Endothelial cell of umbilical vein (primary cell): ENCODE measurements around the gene PAK5. TPM values are rescaled to one million over a fixed set of nuclear protein-coding genes. Genes with fewer than 3 reads are reported as not detected.

Experiments used
- BruUV-seq: library from RNA; stranded (reverse); fragments of 400-500 nt; replicated peaks from 2 replicates; lab custom pipeline; 2021; lab: Mats Ljungman, UMichigan
- CTCF ChIA-PET: fragments of 300-600, 350-600 bp; sonication (Branson Sonifier 250); formaldehyde crosslinking; loops from one replicate; lab custom pipeline; 2021; ENCODE audit warnings: antibody characterized with exemption, inconsistent platforms; lab: Charles Lee
- POLR2A ChIA-PET: fragments of 300-600, 350-600 bp; sonication (Branson Sonifier 250); formaldehyde crosslinking; loops from one replicate; lab custom pipeline; 2021; ENCODE audit warnings: antibody characterized with exemption, inconsistent platforms; lab: Charles Lee
- DNase-seq: peaks from one replicate; pipeline ENCODE4 v3.0.0-alpha.2; 2011; ENCODE audit warnings: low read depth, low spot score
- FAIRE-seq: peaks from 2 replicates; lab custom pipeline; 2011; peaks lifted over from hg19 to GRCh38; lab: Jason Lieb, UNC
- H2AFZ ChIP-seq: 2 replicates; pipeline ENCODE4 v1.6.0; 2012; ENCODE audit warnings: low read depth, low read length, control low read depth, inconsistent platforms
- H3K27ac ChIP-seq: 2 replicates; pipeline ENCODE4 v1.5.1; 2011; ENCODE audit warnings: low read depth, mild to moderate bottlenecking, control low read depth, low read length, moderate library complexity; ENCODE audit not compliant: insufficient read depth
- H3K27me3 ChIP-seq, 2 experiments: 2 replicates each; pipeline versions ENCODE4 v1.6.0 to v1.6.1; 2011; ENCODE audit warnings: low read length in 2 of 2, mixed read lengths in 1 of 2; ENCODE audit not compliant: control insufficient read depth in 2 of 2, insufficient read depth in 2 of 2
- H3K36me3 ChIP-seq, 2 experiments: 2 replicates in 1 of 2; 3 replicates in 1 of 2; pipeline ENCODE4 v1.5.1; 2011; ENCODE audit warnings: low read length in 2 of 2, mild to moderate bottlenecking in 1 of 2, moderate library complexity in 1 of 2; ENCODE audit not compliant: control insufficient read depth in 2 of 2, insufficient read depth in 2 of 2; ENCODE audit errors: extremely low read depth in 1 of 2
- H3K4me1 ChIP-seq: 3 replicates; pipeline ENCODE4 v1.5.1; 2011; ENCODE audit warnings: mild to moderate bottlenecking, low read length; ENCODE audit not compliant: control insufficient read depth, insufficient read depth; ENCODE audit errors: extremely low read depth
- H3K4me2 ChIP-seq: 2 replicates; pipeline ENCODE4 v1.6.1; 2011; ENCODE audit warnings: low read length, control low read depth, mixed read lengths; ENCODE audit not compliant: insufficient read depth
- H3K4me3 ChIP-seq, 3 experiments: fragments of 200-600 bp in 1 of 3; sonication (generic), shearing (Covaris generic) in 1 of 3; replicated peaks in 1 of 3; 2 replicates each; pipeline ENCODE4 v1.5.1; 2011 to 2016; ENCODE audit warnings: control low read depth in 3 of 3, low read length in 3 of 3, mild to moderate bottlenecking in 2 of 3, inconsistent platforms in 1 of 3, low read depth in 1 of 3, moderate library complexity in 1 of 3; ENCODE audit not compliant: insufficient read depth in 1 of 3
- H3K79me2 ChIP-seq: 2 replicates; pipeline ENCODE4 v1.6.0; 2012; ENCODE audit warnings: low read length, inconsistent platforms; ENCODE audit not compliant: control insufficient read depth, insufficient read depth
- H3K9ac ChIP-seq: replicated peaks from 2 replicates; pipeline ENCODE3; 2011; ENCODE audit warnings: low read length, control low read depth; ENCODE audit not compliant: insufficient read depth; ENCODE audit errors: extremely low read depth
- H3K9me1 ChIP-seq: replicated peaks from 3 replicates; pipeline ENCODE4 v1.6.0; 2011; ENCODE audit warnings: mild to moderate bottlenecking, low read length; ENCODE audit not compliant: control insufficient read depth, insufficient read depth; ENCODE audit errors: extremely low read depth
- H3K9me3 ChIP-seq: replicated peaks from 2 replicates; pipeline ENCODE4 v1.5.1; 2012; ENCODE audit warnings: low read length, inconsistent platforms; ENCODE audit not compliant: control insufficient read depth, insufficient read depth
- H4K20me1 ChIP-seq: replicated peaks from 2 replicates; pipeline ENCODE3; 2011; ENCODE audit warnings: mild to moderate bottlenecking, low read length; ENCODE audit not compliant: control insufficient read depth, insufficient read depth; ENCODE audit errors: extremely low read depth
- CTCF ChIP-seq, 2 donors: IDR thresholded peaks; 1 replicate in 1 of 2; 2 replicates in 1 of 2; pipeline ENCODE4 v1.5.1; 2011; ENCODE audit warnings: low read length in 2 of 2, mild to moderate bottlenecking in 2 of 2, moderate library complexity in 2 of 2, control low read depth in 1 of 2, inconsistent platforms in 1 of 2, low read depth in 1 of 2; ENCODE audit not compliant: insufficient read depth in 1 of 2; ENCODE audit errors: extremely low read depth in 1 of 2
- EZH2 ChIP-seq: IDR thresholded peaks from 2 replicates; pipeline ENCODE4 v1.6.1; 2012; ENCODE audit warnings: borderline replicate concordance, low read depth, mild to moderate bottlenecking, moderate library complexity, low read length, inconsistent platforms; ENCODE audit not compliant: severe bottlenecking
- FOS ChIP-seq: IDR thresholded peaks from 2 replicates; pipeline ENCODE4 v1.6.1; 2011; ENCODE audit warnings: mild to moderate bottlenecking, low read length, moderate library complexity, borderline replicate concordance; ENCODE audit not compliant: insufficient read depth
- GATA2 ChIP-seq: IDR thresholded peaks from 2 replicates; pipeline ENCODE4 v1.7.0; 2011; ENCODE audit warnings: low read depth, mild to moderate bottlenecking, moderate library complexity, mixed read lengths, low read length; ENCODE audit not compliant: insufficient read length, insufficient read depth
- JUN ChIP-seq: IDR thresholded peaks from 2 replicates; pipeline ENCODE4 v1.6.1; 2011; ENCODE audit warnings: borderline replicate concordance, low read depth; ENCODE audit not compliant: insufficient read length, insufficient read depth
- MYC ChIP-seq: IDR thresholded peaks from one replicate; pipeline ENCODE4 v1.6.1; 2011; ENCODE audit warnings: mild to moderate bottlenecking, low read depth, low read length
- POLR2A ChIP-seq: IDR thresholded peaks from 2 replicates; pipeline ENCODE4 v1.6.1; 2012; ENCODE audit warnings: low read depth, mild to moderate bottlenecking, control low read depth, low read length
- POLR2AphosphoS5 ChIP-seq: IDR thresholded peaks from 2 replicates; pipeline ENCODE4 v1.6.1; 2012; ENCODE audit warnings: low read depth, mild to moderate bottlenecking, control low read depth, low read length, moderate library complexity; ENCODE audit not compliant: insufficient read depth
- dilution Hi-C: fragments of 300-500 bp; cut with MboI; formaldehyde crosslinking; loops from one replicate; pipeline ENCODE4 v1.15.0; 2019; ENCODE audit warnings: low sequenced_read_pairs; ENCODE audit not compliant: extremely low pct_ligation_motif_present
- intact Hi-C: fragments of 100-400 bp; cut with micrococcal nuclease; formaldehyde crosslinking; loops from one replicate; pipeline ENCODE4 v1.10.0; 2022
- polyA plus RNA-seq, 4 experiments: library from polyadenylated mRNA; depleted of rRNA in 3 of 4; stranded (reverse) in 3 of 4; unstranded in 1 of 4; fragments of >200 nt; gene quantifications; 2 replicates each; pipeline versions ENCODE4 v1.2.1 to v1.2.3, GENCODE V29; 2011 to 2012; ENCODE audit warnings: missing spikeins in 1 of 4
- total RNA-seq: library from RNA; stranded (reverse); gene quantifications from 2 replicates; pipeline ENCODE4 v1.2.3, GENCODE V29; 2021
- TF ChIP-seq, protein P1 (sequence below): IDR thresholded peaks from 2 replicates; pipeline ENCODE4 v1.6.1; 2011; ENCODE audit not compliant: insufficient read depth, insufficient read length

Gene PAK5
- total and polyA plus RNA-seq, 2 donors (not counting 3 experiments of a cell fraction or from before 2014, with no cell fraction given) = not detected

GRCh38 chr20:9608639-9609340 lies 230.1 kb downstream of the PAK5 start:
- DNase-seq (no peak), FAIRE-seq (no peak)
- no peaks in the 10 kb centered on the region for H3K79me2 ChIP-seq
- intact Hi-C loops = no loop called here
- POLR2A ChIA-PET = no interaction called here
- H3K27me3 ChIP-seq = peaks cover 2% of the 10 kb centered on the region in 2 experiments
- no peak overlapping the region for H3K4me3 ChIP-seq
- no peak overlapping the region for H2AFZ ChIP-seq
- no TSS peak for BruUV-seq
- H3K4me1 ChIP-seq = no peaks in the 10 kb centered on the region
- H3K9me3 ChIP-seq = no peaks in the 10 kb centered on the region
- CTCF ChIA-PET = interaction anchor here (1.4 to 7.3 kb wide), 7 partner anchors 8 to 201 kb away, joined by 4 to 776 read pairs (median 10); no protein-coding TSS in a partner anchor
- TF ChIP-seq EZH2 = no peak
- H4K20me1 ChIP-seq = no peaks in the 10 kb centered on the region
- H3K27ac ChIP-seq = no peak overlapping the region
- no peak overlapping the region for H3K4me2 ChIP-seq
- dilution Hi-C loops = no loop called here
- H3K9me1 ChIP-seq = no peaks in the 10 kb centered on the region
- no peak overlapping the region for H3K9ac ChIP-seq
- H3K36me3 ChIP-seq = no peaks in the 10 kb centered on the region

DNA sequence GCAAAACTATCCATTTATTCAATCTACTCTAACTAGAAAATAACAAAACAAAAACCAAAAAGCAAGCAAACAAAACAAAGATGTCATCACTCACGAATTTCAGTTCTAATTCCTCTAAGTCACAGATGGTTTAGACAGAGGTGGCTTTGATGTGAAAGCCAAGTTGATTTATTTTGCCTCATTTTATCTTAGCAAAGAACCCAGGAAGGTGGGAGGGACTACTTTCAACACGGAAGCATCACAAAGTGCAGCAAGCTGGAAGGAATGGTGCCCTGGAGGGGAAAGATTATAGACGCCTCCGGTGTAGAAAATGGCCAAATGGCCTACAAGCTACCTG lies 236.1 kb downstream of the PAK5 start:
- no peaks in the 10 kb centered on the region for H3K4me1 ChIP-seq
- H3K4me3 ChIP-seq = no peak overlapping the region
- H3K9ac ChIP-seq = no peak overlapping the region
- no peak overlapping the region for H2AFZ ChIP-seq
- DNase-seq = no peak
- intact Hi-C loops = no loop called here
- H3K27ac ChIP-seq = no peak overlapping the region
- ChIA-PET CTCF (interaction anchor here (1.2 to 3.7 kb wide), 4 partner anchors 15 to 843 kb away, joined by 3 to 59 read pairs (median 12); no protein-coding TSS in a partner anchor), POLR2A (no interaction called here)
- H3K9me1 ChIP-seq = no peaks in the 10 kb centered on the region
- no peak for TF ChIP-seq GATA2
- TF ChIP-seq JUN = no peak
- no peak for TF ChIP-seq FOS
- TF ChIP-seq MYC = no peak
- no peak for TF ChIP-seq EZH2
- no peak for TF ChIP-seq POLR2A
- no peak for TF ChIP-seq CTCF (IDR thresholded peaks at IDR 0.05; ENCODE audit: extremely low read depth in 1 of 2, insufficient read depth in 1 of 2, low read depth in 1 of 2, low read length in 2 of 2)
- TF ChIP-seq, protein P1, sequence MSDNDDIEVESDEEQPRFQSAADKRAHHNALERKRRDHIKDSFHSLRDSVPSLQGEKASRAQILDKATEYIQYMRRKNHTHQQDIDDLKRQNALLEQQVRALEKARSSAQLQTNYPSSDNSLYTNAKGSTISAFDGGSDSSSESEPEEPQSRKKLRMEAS = no peak
- no peak for TF ChIP-seq POLR2AphosphoS5
- H4K20me1 ChIP-seq = no peaks in the 10 kb centered on the region
- BruUV-seq = no TSS peak
- no peaks in the 10 kb centered on the region for H3K9me3 ChIP-seq
- dilution Hi-C loops = no loop called here
- no peaks in the 10 kb centered on the region for H3K27me3 ChIP-seq
- H3K36me3 ChIP-seq = no peaks in the 10 kb centered on the region
- no peak for FAIRE-seq
- H3K4me2 ChIP-seq = no peak overlapping the region
- H3K79me2 ChIP-seq = no peaks in the 10 kb centered on the region
